Measurements from ENCODE around the gene AGAP1. TPM values are rescaled to one million over a fixed set of nuclear protein-coding genes. Genes with fewer than 3 reads are reported as not detected.

AGAP1 gene
- total RNA-seq, 1 donor, result 1.1 TPM

GRCh38 chr2:235780401-235780800 is 286.6 kb downstream of the AGAP1 start:
- DNase-seq (ENCODE audit: low read depth in 2 of 3, low spot score in 2 of 3), result no peak

GRCh38 chr2:235781775-235782174 is 287.9 kb downstream of the AGAP1 start:
- no peak for DNase-seq (ENCODE audit: low read depth in 2 of 3, low spot score in 2 of 3)

GRCh38 chr2:235784788-235785187 is 290.9 kb downstream of the AGAP1 start:
- DNase-seq (ENCODE audit: low read depth in 2 of 3, low spot score in 2 of 3), result no peak

GRCh38 chr2:235789552-235789951 is 295.7 kb downstream of the AGAP1 start:
- DNase-seq (ENCODE audit: low read depth in 2 of 3, low spot score in 2 of 3), result no peak

DNA sequence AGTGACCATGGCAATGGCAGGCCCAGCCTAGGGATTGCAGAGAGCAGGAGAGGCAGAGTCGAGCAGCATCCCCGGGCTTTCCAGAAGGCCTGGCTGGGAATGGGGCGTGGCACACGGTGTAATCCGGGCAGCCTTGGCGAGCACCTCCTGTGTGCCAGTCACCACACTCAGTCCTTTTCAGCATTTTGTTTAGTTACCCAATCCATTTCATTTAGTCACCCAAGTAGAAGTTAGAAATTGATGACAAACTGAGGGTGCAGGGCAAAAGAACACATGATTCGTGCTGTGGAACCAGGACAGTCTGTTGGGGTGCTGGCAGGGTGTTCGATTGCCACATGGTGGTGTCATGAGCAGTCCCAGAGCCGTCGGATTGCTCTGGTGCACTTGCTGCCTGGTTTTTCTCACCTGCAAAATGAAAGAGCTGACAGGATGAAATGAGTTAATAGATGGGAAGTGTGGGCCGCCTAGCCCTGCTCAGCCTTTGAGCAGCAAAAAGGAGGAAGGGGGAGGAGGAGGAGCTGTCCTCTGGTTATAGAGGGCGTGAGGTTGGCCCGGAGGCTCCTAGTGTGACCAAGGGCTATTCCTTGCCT is 299.4 kb downstream of the AGAP1 start:
- DNase-seq (ENCODE audit: low read depth in 2 of 3, low spot score in 2 of 3), result peak in 2 of 3 donors; percentile 5 to 28

DNA sequence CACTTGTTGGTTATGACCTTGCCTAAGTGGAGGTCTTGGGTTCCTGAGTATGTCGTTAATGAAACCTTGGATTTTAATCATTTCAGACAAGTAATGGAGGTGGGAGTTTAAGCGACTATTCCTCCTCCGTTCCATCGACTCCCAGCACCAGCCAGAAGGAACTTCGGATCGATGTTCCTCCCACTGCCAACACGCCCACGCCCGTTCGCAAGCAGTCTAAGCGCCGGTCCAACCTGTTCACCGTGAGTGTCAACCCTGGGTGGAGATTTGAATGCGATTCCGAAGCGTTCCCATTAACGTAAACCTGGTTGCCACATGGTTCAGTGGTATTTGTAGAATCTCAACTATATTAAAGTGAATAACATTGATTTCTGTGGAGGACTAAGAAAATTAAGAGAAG is 305.4 kb downstream of the AGAP1 start:
- DNase-seq (ENCODE audit: low read depth in 2 of 3, low spot score in 2 of 3), result no peak

GRCh38 chr2:235802542-235802941 is 308.7 kb downstream of the AGAP1 start:
- no peak for DNase-seq (ENCODE audit: low read depth in 2 of 3, low spot score in 2 of 3)

DNA sequence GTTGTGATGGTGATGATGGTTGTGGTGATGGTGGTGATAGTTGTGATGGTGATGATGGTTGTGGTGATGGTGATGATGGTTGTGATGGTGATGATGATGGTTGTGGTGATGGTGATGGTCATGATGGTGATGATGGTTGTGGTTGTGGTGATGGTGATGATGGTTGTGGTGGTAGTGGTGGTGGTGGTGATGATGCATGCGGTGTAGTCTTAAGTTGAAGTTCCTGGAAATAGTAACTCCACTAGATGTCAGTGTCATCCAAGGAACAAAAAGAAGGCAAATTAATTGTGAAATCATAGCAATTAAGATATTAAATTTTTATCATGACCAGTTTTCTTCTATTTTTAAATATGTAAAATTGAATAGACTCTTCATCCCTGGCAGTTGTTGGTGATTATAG is 309.2 kb downstream of the AGAP1 start:
- DNase-seq (ENCODE audit: low read depth in 2 of 3, low spot score in 2 of 3), result peak in 2 of 3 donors; percentile 3 to 4

DNA sequence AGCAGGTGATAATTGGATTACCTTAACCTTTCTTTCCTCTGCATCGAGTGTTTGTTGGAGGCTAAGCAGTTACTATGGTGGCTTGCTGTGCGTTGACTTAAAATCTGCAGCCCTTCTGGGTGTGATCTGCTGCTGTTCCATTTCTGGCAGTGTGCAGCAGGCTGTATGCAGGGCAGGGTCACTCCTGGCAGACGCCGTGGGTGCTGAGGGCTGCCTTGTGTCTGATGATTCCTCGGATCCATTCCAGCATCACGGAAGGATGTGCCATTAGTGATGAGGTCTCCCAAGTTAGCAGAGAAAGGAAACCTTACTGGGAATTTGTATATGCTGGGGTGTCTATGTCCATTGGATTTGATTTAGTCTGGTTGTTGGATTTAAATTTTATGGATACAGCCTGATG is 310.8 kb downstream of the AGAP1 start:
- DNase-seq (ENCODE audit: low read depth in 2 of 3, low spot score in 2 of 3), result no peak

DNA sequence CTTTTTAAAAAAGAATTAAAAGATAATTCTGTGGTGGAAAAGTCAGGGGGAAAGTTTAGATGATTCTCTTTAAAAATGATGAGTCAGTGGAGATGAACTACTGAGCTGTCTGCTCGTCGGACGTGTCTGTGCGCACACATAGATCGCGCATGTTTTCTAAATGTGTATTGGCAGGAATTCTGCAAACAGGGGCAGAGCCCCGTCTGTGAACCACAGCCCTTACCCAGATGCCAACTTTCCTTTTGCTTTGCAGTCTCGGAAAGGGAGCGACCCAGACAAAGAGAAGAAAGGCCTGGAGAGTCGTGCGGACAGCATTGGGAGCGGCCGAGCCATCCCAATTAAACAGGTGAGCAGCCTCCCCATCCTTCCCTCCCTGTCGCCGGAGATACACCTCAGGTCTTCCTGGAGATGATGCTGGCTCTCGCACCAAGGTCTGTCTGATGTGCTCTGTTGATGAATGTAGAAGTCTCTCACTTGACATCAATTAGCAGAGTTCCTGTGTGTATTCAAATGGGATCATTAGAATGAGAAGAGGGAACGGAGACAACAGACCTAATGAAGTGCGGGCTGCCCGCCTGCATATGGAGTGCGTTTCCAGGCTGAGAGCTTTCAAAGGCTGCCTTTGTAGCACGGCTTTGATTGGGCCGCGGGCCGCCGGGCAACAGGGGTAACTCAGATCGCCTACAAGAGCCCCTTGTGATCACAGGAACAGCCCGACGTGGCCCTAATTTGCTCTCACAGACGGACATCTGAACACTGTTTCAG is 313.3 kb downstream of the AGAP1 start:
- no peak for DNase-seq (ENCODE audit: low read depth in 2 of 3, low spot score in 2 of 3)

DNA sequence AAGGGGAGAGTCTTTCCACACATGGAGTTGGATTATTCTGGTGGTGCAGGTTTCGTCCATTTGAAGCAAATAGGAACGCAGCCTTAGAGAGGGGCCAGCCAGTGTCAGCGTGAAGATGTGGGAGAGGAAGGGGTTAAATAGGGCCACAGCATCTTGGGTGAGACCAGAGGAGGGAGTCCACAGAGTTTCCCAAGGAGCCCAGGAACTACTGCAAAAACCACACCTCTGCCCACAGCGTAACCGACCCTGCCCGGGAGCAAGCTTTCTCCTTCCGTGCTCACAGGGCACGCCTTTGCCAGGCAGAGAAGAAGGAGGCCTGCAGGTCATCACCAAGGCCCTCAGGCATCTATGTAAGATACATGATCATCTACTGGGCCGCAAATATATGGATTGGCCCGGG is 314.5 kb downstream of the AGAP1 start:
- no peak for DNase-seq (ENCODE audit: low read depth in 2 of 3, low spot score in 2 of 3)

- no peak for DNase-seq (ENCODE audit: low read depth in 2 of 3, low spot score in 2 of 3)
Measured at GRCh38 chr2:235810252-235810651, 316.4 kb downstream of the AGAP1 start.

- DNase-seq (ENCODE audit: low read depth in 2 of 3, low spot score in 2 of 3), result no peak
Measured at GRCh38 chr2:235810846-235811245, 317.0 kb downstream of the AGAP1 start.

GRCh38 chr2:235811446-235812184 is 317.8 kb downstream of the AGAP1 start:
- DNase-seq (ENCODE audit: low read depth in 2 of 3, low spot score in 2 of 3), result no peak

GRCh38 chr2:235812185-235812665 is 318.4 kb downstream of the AGAP1 start:
- no peak for DNase-seq (ENCODE audit: low read depth in 2 of 3, low spot score in 2 of 3)

DNA sequence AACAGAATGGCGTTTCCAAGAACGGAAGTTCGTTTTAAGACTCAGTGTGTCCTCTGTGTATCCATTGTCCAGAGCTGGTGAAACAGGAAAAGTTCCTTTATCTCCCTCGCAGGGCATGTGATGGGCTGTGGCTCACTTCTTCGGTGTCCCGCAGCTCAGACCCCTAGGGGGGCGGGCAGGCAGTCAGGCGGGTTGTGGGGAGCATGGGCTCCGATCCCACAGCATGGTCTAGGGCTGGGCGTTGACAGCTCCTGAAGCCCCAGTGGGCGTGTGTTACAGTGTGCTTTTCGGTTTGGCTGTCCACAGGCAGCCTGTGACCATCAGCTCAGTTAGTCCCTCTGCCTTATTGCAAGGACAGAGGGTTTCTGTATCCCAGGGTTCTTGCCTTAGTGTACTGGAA is 319.6 kb downstream of the AGAP1 start:
- no peak for DNase-seq (ENCODE audit: low read depth in 2 of 3, low spot score in 2 of 3)

GRCh38 chr2:235820571-235820970 is 326.7 kb downstream of the AGAP1 start:
- no peak for DNase-seq (ENCODE audit: low read depth in 2 of 3, low spot score in 2 of 3)

GRCh38 chr2:235824331-235824730 is 330.5 kb downstream of the AGAP1 start:
- DNase-seq (ENCODE audit: low read depth in 2 of 3, low spot score in 2 of 3), result no peak

DNA sequence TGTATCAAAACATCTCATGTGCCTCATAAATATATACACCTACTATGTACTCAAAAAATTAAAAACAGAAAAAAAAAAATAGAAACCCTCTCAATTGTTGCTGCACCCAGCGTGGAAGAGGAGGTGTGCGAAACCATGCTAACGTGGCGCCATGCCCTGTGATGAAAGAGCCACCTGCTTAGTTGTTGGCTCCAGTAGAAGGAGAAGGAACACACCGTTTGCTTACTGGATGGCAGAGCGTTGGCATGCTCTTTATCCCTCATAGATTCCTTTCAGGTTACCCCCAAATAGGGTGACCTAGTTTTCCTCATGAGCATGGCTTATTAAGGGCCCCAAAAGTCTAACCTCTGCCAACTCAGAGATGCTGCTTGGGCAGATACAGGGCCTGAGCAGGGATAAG is 332.1 kb downstream of the AGAP1 start:
- no peak for DNase-seq (ENCODE audit: low read depth in 2 of 3, low spot score in 2 of 3)

- DNase-seq (ENCODE audit: low read depth in 2 of 3, low spot score in 2 of 3), result no peak
Measured at GRCh38 chr2:235826826-235827225, 333.0 kb downstream of the AGAP1 start.

DNA sequence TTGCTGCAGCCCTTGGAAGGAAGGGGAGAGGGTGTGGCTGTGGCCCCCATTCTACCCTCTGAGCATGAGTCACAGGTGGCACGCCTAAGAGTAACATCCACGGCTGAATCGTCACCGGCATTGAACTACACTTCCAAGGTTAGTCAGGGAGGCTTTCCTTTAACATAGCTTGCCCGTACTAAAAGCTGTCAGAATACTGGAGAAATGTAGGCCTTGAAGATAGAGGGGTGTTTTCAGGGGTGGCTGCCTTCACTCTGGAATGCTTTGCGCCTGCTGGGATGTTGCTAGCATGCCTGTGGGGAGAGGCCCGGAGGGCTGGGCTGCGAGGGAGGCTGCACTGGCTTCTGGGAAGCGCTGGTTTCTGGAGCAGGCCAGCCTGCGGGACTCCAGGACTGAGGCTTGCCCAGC is 333.7 kb downstream of the AGAP1 start:
- DNase-seq (ENCODE audit: low read depth in 2 of 3, low spot score in 2 of 3), result no peak

GRCh38 chr2:235829726-235830125 is 335.9 kb downstream of the AGAP1 start:
- DNase-seq (ENCODE audit: low read depth in 2 of 3, low spot score in 2 of 3), result no peak
